Adrenal gland (tissue), 12 donors: ENCODE data around the gene ZCCHC7. TPM values are rescaled to one million over a fixed set of nuclear protein-coding genes. Genes with fewer than 3 reads are reported as not detected.

Source experiments
- DNase-seq, 7 donors: peaks; one replicate each; pipeline ENCODE4 v3.0.0-alpha.2; 2019 to 2020
- H3K27ac ChIP-seq, 5 donors: fragments of 200-600 bp; sonication (generic) in 4 of 5; 1 replicate in 3 of 5; 2 replicates in 2 of 5; pipeline versions ENCODE4 v1.5.1 to v1.8.0; 2016 to 2020; ENCODE audit warnings: mild to moderate bottlenecking in 1 of 5
- H3K27me3 ChIP-seq: fragments of 200-600 bp; 2 replicates; pipeline ENCODE4 v1.8.0; 2021
- H3K36me3 ChIP-seq, 2 donors: fragments of 200-600 bp; replicated peaks in 1 of 2; 1 replicate in 1 of 2; 2 replicates in 1 of 2; pipeline versions ENCODE4 v1.5.1 to v1.8.0; 2018 to 2022
- H3K4me1 ChIP-seq, 2 donors: fragments of 200-600 bp; replicated peaks in 1 of 2; 1 replicate in 1 of 2; 2 replicates in 1 of 2; pipeline versions ENCODE4 v1.5.1 to v1.8.0; 2018 to 2021
- H3K4me3 ChIP-seq, 4 donors: fragments of 200-600 bp; sonication (generic) in 3 of 4; one replicate each; pipeline ENCODE4 v1.5.1; 2016 to 2018
- H3K9me3 ChIP-seq, 3 donors: fragments of 200-600 bp; sonication (generic) in 1 of 3; replicated peaks in 1 of 3; 1 replicate in 2 of 3; 2 replicates in 1 of 3; pipeline versions ENCODE4 v1.5.1 to v1.8.0; 2016 to 2021
- CTCF ChIP-seq, 6 experiments: fragments of 450-650 bp in 4 of 6; fragments of 200-600 bp in 2 of 6; sonication (generic) in 1 of 6; IDR thresholded peaks; 1 replicate in 5 of 6; 2 replicates in 1 of 6; pipeline versions ENCODE4 v1.5.1 to v1.8.0; 2016 to 2021; ENCODE audit warnings: antibody characterized with exemption in 6 of 6, mild to moderate bottlenecking in 2 of 6, moderate library complexity in 1 of 6
- POLR2A ChIP-seq, 2 donors: fragments of 450-650 bp; IDR thresholded peaks; one replicate each; pipeline ENCODE4 v1.6.1; 2017; ENCODE audit warnings: antibody characterized with exemption in 2 of 2, mild to moderate bottlenecking in 2 of 2, moderate library complexity in 1 of 2
- WGBS, 4 donors: extraction: QIAGEN DNeasy Blood & Tissue Kit in 2 of 4; methylation state at CpG; one replicate each; pipeline versions ENCODE4 v1.1.5 to v1.1.7; 2013 to 2017; 5-methylcytosine and 5-hydroxymethylcytosine counted together
- intact Hi-C, 2 donors: fragments of 100-400 bp; cut with DNase I; formaldehyde crosslinking; loops; one replicate each; pipeline versions ENCODE4 v1.14.1 to v1.15.0; 2022 to 2023
- polyA plus RNA-seq, 3 donors: library from polyadenylated mRNA; stranded (reverse); fragments of 200-250 nt in 2 of 3; fragments of 350-450 nt in 1 of 3; fragmentation: Illumina TruSeq in 1 of 3; extraction: RNeasy Lipid Tissue Mini Kit (QIAGEN cat#74804) in 1 of 3; gene quantifications; one replicate each; pipeline ENCODE4 v1.2.3, GENCODE V29; 2013 to 2014
- total RNA-seq, 9 donors: library from RNA; depleted of rRNA in 4 of 9; stranded (reverse); fragments of >200 nt in 4 of 9; fragments of 120-200 nt in 1 of 9; fragmentation: NEBNext Ultra II Directional in 1 of 9; extraction: Animal tissue kit (Norgen Biotek cat#: 25700) in 1 of 9; gene quantifications; one replicate each; pipeline versions ENCODE4 v1.1.0 to v1.2.4, GENCODE V29; 2013 to 2023
- donor health status: healthy with polysubstance abuse.
- donor health status: Bipolar disorder and iron deficiency.
- donor health status: DM: yes; HTN: yes; CAD: no.
- donor health status: DM: no; HTN: no; CAD: no.
- donor health status: DM: no; HTN: no; CAD: no.
- donor health status: DM: yes; HTN: yes; CAD: no.

Gene ZCCHC7
- total and polyA plus RNA-seq, 12 donors, result 6.0 to 21.3 (median 18.8) TPM

- 94 to 96% (median 95%) methylated on average over 10 of the region's 10 CpGs for WGBS, 4 donors
- Histone ChIP-seq H3K4me1 (peaks cover 0 to 6% of the 10 kb centered on the region in 2 donors), H3K9me3 (no peaks in the 10 kb centered on the region), H3K4me3 (no peak overlapping the region), H3K27me3 (no peaks in the 10 kb centered on the region), H3K36me3 (no peaks in the 10 kb centered on the region), H3K27ac (no peak overlapping the region)
- intact Hi-C loops, result no loop called here
- TF ChIP-seq POLR2A (IDR thresholded peaks at IDR 0.05) (no peak), CTCF (IDR thresholded peaks at IDR 0.05) (no peak)
- DNase-seq, result no peak
Observed at GRCh38 chr9:37206121-37206620, 85.8 kb downstream of the ZCCHC7 start.

- TF ChIP-seq CTCF (IDR thresholded peaks at IDR 0.05) (peak in 2 of 6 experiments; percentile 7 to 12), POLR2A (IDR thresholded peaks at IDR 0.05) (no peak)
- 43 to 48% (median 46%) methylated on average over 2 of the region's 2 CpGs for WGBS, 4 donors
- H3K9me3 ChIP-seq, result no peaks in the 10 kb centered on the region
Observed at GRCh38 chr9:37209431-37210386, 89.3 kb downstream of the ZCCHC7 start.

GRCh38 chr9:37210737-37211523, 90.6 kb downstream of the ZCCHC7 start:
- Histone ChIP-seq H3K4me1 (peaks cover 0 to 13% of the 10 kb centered on the region in 2 donors), H3K4me3 (no peak overlapping the region), H3K27me3 (no peaks in the 10 kb centered on the region), H3K9me3 (no peaks in the 10 kb centered on the region), H3K36me3 (no peaks in the 10 kb centered on the region), H3K27ac (no peak overlapping the region)
- DNase-seq, result no peak
- TF ChIP-seq POLR2A (IDR thresholded peaks at IDR 0.05), result no peak
- TF ChIP-seq CTCF (IDR thresholded peaks at IDR 0.05), result no peak
- intact Hi-C loops, result no loop called here
- WGBS, 4 donors, result 83 to 89% (median 86%) methylated on average over 3 of the region's 3 CpGs

More at GRCh38 chr9:37209431-37210386, 89.3 kb downstream of the ZCCHC7 start:
- intact Hi-C loops, result no loop called here
- no peak for DNase-seq
- no peaks in the 10 kb centered on the region for H3K27me3 ChIP-seq
- H3K36me3 ChIP-seq, result no peaks in the 10 kb centered on the region
- no peak overlapping the region for H3K27ac ChIP-seq
- no peak overlapping the region for H3K4me3 ChIP-seq
- peaks cover 0 to 13% of the 10 kb centered on the region in 2 donors for H3K4me1 ChIP-seq

GRCh38 chr9:37212435-37212834, 92.1 kb downstream of the ZCCHC7 start:
- H3K27ac ChIP-seq, result no peak overlapping the region
- intact Hi-C loops, result no loop called here
- WGBS, 4 donors, result 89 to 93% (median 91%) methylated on average over 2 of the region's 2 CpGs

More at GRCh38 chr9:37212435-37212834, 92.1 kb downstream of the ZCCHC7 start:
- DNase-seq, result no peak
- TF ChIP-seq CTCF (IDR thresholded peaks at IDR 0.05), result no peak
- no peak for TF ChIP-seq POLR2A (IDR thresholded peaks at IDR 0.05)
- no peaks in the 10 kb centered on the region for H3K27me3 ChIP-seq
- no peaks in the 10 kb centered on the region for H3K9me3 ChIP-seq
- H3K4me3 ChIP-seq, result no peak overlapping the region
- H3K4me1 ChIP-seq, result peaks cover 0 to 13% of the 10 kb centered on the region in 2 donors
- H3K36me3 ChIP-seq, result no peaks in the 10 kb centered on the region
